Measurements from ENCODE around the gene RAB8B.

RAB8B gene

GRCh38 chr15:63276342-63277037, 87.1 kb downstream of the RAB8B start:
- H3K4me3 ChIP-seq (ENCODE audit: low read depth, low read length): peak overlapping the region; percentile 76
- DNase-seq (ENCODE audit: low read depth): peak; percentile 28
- TF ChIP-seq MYC (IDR thresholded peaks at IDR 0.05; ENCODE audit: low read depth, low read length) (no peak), POLR2A (IDR thresholded peaks at IDR 0.05; ENCODE audit: extremely low read depth, insufficient read length) (no peak), MAX (IDR thresholded peaks at IDR 0.05; ENCODE audit: low read depth, low read length) (no peak)
- TF ChIP-seq, protein P1, sequence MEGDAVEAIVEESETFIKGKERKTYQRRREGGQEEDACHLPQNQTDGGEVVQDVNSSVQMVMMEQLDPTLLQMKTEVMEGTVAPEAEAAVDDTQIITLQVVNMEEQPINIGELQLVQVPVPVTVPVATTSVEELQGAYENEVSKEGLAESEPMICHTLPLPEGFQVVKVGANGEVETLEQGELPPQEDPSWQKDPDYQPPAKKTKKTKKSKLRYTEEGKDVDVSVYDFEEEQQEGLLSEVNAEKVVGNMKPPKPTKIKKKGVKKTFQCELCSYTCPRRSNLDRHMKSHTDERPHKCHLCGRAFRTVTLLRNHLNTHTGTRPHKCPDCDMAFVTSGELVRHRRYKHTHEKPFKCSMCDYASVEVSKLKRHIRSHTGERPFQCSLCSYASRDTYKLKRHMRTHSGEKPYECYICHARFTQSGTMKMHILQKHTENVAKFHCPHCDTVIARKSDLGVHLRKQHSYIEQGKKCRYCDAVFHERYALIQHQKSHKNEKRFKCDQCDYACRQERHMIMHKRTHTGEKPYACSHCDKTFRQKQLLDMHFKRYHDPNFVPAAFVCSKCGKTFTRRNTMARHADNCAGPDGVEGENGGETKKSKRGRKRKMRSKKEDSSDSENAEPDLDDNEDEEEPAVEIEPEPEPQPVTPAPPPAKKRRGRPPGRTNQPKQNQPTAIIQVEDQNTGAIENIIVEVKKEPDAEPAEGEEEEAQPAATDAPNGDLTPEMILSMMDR (IDR thresholded peaks at IDR 0.05; ENCODE audit: low read depth, low read length): no peak

GRCh38 chr15:63277038-63277892, 87.9 kb downstream of the RAB8B start, which contains the start of gene APH1B:
TSS of gene APH1B (plus strand) at chr15:63277605. CDS start at chr15:63277624, 19 bp downstream.
- TF ChIP-seq POLR2A (IDR thresholded peaks at IDR 0.05; ENCODE audit: extremely low read depth, insufficient read length) (peak; percentile 74), MYC (IDR thresholded peaks at IDR 0.05; ENCODE audit: low read depth, low read length) (peak; percentile 46; the same call in 1 of the 2 replicates), MAX (IDR thresholded peaks at IDR 0.05; ENCODE audit: low read depth, low read length) (peak; percentile 42)
- TF ChIP-seq, protein P1 (IDR thresholded peaks at IDR 0.05; ENCODE audit: low read depth, low read length): no peak
- peak; percentile 91 for DNase-seq (ENCODE audit: low read depth)
- peak within 1 kb of the TSS; percentile 76 for H3K4me3 ChIP-seq (ENCODE audit: low read depth, low read length)

DNA sequence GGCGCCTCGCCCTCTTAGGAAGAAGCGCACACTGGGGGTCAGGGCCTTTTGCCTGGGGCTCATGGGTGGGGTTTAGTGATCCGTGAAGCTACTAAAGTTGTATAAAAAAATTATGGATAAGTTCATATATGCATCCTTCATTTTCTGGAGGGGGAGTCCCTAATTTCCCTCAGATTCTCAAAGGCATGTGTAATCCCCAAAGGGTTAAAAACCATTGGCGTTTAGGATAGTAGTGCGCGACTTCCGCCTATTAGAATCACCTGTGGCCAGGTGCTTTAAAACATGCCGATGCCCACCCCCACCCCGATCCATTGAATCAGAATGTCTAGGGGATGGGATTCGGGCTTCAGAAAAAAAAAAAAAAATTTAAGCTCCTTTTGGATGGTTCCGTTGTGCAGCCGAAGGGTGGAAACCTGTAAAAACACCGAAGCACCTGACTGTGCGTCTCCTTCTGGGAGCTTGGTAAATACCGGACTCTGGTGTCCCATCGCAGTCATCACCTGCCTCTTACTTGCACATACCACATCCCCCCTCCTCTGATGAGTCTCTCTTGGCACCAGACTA, 88.6 kb downstream of the RAB8B start:
- peak overlapping the region; percentile 58 for H3K4me3 ChIP-seq (ENCODE audit: low read depth, low read length)
- TF ChIP-seq MYC (IDR thresholded peaks at IDR 0.05; ENCODE audit: low read depth, low read length) (no peak), POLR2A (IDR thresholded peaks at IDR 0.05; ENCODE audit: extremely low read depth, insufficient read length) (no peak)
- DNase-seq (ENCODE audit: low read depth): no peak

- H3K4me3 ChIP-seq (ENCODE audit: low read depth, low read length): no peak overlapping the region
- TF ChIP-seq POLR2A (IDR thresholded peaks at IDR 0.05; ENCODE audit: extremely low read depth, insufficient read length) (no peak), MYC (IDR thresholded peaks at IDR 0.05; ENCODE audit: low read depth, low read length) (no peak), MAX (IDR thresholded peaks at IDR 0.05; ENCODE audit: low read depth, low read length) (no peak)
- TF ChIP-seq, protein P1 (IDR thresholded peaks at IDR 0.05; ENCODE audit: low read depth, low read length): no peak
- peak; percentile 90 for DNase-seq (ENCODE audit: low read depth)
These were observed 93.7 kb downstream of the RAB8B start for GRCh38 chr15:63283126-63283525.

DNA sequence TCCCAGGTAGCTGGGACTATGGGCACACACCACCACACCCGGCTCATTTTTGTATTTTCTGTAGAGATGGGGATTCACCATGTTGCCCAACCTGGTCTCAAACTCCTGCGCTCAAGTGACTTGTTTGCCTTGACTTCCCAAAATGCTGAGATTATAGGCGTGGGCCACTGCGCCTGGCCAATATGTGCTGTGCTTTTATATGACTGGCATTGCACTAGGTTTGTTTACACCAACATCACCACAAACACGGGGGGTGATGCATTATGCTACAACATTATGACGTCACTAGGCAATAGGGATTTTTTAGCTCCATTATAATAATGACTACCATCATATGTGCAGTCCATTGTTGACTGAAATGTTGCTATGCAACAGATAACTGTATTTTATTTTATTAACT, 94.9 kb downstream of the RAB8B start:
- TF ChIP-seq MAX (IDR thresholded peaks at IDR 0.05; ENCODE audit: low read depth, low read length): no peak
- TF ChIP-seq, protein P1 (IDR thresholded peaks at IDR 0.05; ENCODE audit: low read depth, low read length): no peak
- no peak for TF ChIP-seq MYC (IDR thresholded peaks at IDR 0.05; ENCODE audit: low read depth, low read length)
- no peak for TF ChIP-seq POLR2A (IDR thresholded peaks at IDR 0.05; ENCODE audit: extremely low read depth, insufficient read length)
- no peak overlapping the region for H3K4me3 ChIP-seq (ENCODE audit: low read depth, low read length)
- no peak for DNase-seq (ENCODE audit: low read depth)

GRCh38 chr15:63287109-63287508, 97.7 kb downstream of the RAB8B start:
- H3K4me3 ChIP-seq (ENCODE audit: low read depth, low read length): no peak overlapping the region
- no peak for DNase-seq (ENCODE audit: low read depth)
- no peak for TF ChIP-seq MYC (IDR thresholded peaks at IDR 0.05; ENCODE audit: low read depth, low read length)
- no peak for TF ChIP-seq MAX (IDR thresholded peaks at IDR 0.05; ENCODE audit: low read depth, low read length)
- TF ChIP-seq, protein P1 (IDR thresholded peaks at IDR 0.05; ENCODE audit: low read depth, low read length): no peak
- TF ChIP-seq POLR2A (IDR thresholded peaks at IDR 0.05; ENCODE audit: extremely low read depth, insufficient read length): no peak

All from NB4 (cell line).